GM19099 (cell line): ENCODE data around the gene MAGI1.

Experiments
- POLR2A ChIP-seq: IDR thresholded peaks from 3 replicates; pipeline ENCODE4 v1.6.1; 2011; ENCODE audit warnings: low read depth; ENCODE audit not compliant: insufficient read length; ENCODE audit errors: extremely low read depth

The MAGI1 gene

GRCh38 chr3:65628978-65629377, 409.7 kb downstream of the MAGI1 start:
- TF ChIP-seq POLR2A: no peak

GRCh38 chr3:65627062-65627461, 411.7 kb downstream of the MAGI1 start:
- TF ChIP-seq POLR2A: no peak

GRCh38 chr3:65625305-65625704, 413.4 kb downstream of the MAGI1 start:
- TF ChIP-seq POLR2A: no peak

DNA sequence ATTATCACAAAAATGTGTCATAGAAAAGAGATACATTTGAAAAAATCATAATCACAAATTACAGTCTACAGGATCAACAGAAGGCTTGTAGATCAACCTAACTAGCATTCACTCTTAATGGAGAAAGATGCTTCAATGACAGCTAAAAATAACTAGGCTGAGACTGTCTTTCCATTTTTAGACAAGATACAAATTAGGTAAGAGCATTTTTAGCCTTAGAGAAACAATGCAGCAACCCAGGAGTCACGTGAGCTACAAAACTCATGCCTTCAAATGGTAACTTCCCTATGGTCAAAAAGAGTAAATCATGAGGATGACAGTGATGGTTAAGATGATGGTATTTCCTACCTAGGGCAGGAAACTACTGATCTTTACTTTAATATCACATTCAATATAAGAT, 415.4 kb downstream of the MAGI1 start:
- TF ChIP-seq POLR2A: no peak

- no peak for TF ChIP-seq POLR2A
Observed at GRCh38 chr3:65619888-65620287, 418.8 kb downstream of the MAGI1 start.

- TF ChIP-seq POLR2A: no peak
Observed at GRCh38 chr3:65619451-65619881, 419.3 kb downstream of the MAGI1 start.

DNA sequence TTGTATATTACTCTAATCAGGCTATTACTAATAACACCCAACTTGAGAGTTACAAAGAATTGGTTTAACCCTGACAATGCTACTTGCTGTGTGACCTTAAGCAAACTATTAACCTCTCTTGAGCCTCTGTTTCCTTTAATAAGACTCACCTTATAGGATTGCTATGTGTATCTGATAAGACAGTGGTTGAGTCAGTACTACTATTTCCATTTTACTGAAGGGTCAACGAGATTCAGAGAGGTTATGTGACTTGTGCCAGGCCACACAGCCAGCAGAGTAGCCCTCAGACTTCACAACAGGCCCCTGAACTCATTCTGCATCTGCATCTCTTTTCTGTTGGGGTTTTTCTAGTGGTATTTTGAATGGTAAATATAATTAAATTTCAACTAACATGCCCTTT, 420.1 kb downstream of the MAGI1 start:
- no peak for TF ChIP-seq POLR2A

DNA sequence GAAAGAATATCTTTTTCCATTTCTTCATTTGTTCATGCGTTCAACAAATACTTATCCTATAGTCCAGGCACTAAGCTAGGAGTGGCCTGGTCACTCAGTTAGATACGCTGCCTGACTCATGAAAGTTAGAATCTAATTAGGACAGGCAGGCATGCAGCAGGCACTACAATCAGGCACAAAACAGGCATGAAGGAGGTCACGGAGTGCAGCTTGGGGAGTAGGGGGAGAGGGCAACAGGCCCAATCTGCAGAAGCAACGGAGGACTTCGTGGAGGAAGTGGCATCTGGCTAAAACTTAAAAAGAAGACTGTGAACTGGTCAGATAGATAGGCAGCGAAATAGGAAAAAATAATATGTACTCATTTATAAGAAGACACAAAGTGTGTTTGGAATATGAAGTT, 420.9 kb downstream of the MAGI1 start:
- no peak for TF ChIP-seq POLR2A

- no peak for TF ChIP-seq POLR2A
Observed at GRCh38 chr3:65617209-65617608, 421.5 kb downstream of the MAGI1 start.

- no peak for TF ChIP-seq POLR2A
Observed at GRCh38 chr3:65616563-65616962, 422.2 kb downstream of the MAGI1 start.

GRCh38 chr3:65615329-65615728, 423.4 kb downstream of the MAGI1 start:
- TF ChIP-seq POLR2A: no peak

GRCh38 chr3:65614585-65614984, 424.1 kb downstream of the MAGI1 start:
- TF ChIP-seq POLR2A: no peak

DNA sequence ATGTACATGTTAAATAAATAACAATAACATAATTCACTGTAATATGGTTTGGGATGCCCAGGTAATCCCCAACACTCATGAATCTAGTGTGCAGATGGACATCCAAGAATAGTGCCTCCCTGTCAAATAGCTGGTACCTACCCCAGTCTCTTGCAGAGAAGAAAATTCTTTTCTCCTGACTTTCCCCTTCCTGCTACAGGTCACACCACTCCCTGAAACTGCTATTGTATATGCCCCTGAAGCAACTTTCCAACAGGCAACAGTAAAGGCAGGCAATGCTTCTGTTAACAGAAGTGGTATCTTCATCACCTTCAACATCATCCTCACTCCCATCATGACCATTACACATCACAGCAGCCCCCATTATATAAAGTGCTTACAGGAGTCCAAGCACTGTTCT, 431.6 kb downstream of the MAGI1 start:
- TF ChIP-seq POLR2A: no peak

- no peak for TF ChIP-seq POLR2A
Observed at GRCh38 chr3:65605876-65606432, 432.8 kb downstream of the MAGI1 start.

DNA sequence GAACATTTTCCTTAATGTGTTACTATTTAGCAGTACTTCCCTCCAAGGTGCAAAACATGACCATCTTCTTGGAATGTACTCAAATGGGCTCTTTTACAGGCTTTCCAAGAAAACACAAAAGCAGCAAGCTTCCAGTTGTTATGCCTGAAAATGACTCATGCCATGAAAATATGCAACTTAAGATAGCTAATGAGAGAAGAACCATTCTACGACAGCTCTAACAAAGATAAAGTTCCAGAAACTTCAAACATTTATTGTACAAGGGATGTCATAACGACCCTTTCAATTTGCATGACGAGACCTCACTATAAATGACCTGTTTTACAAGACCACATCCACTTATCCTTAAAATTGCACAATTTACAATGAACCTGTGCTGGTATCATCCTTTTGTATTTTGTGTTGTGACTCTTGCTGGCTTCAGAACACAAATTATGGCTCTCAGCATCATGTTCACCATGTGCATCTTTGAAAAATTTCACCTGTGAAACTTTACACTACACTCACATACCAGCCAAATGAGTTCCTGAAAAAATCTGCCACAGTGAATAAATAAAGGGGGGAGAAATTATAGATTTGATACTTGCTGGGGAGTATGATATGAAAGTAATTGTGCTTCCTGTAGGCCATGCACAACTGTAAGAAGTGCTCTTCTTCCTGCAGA, 433.7 kb downstream of the MAGI1 start:
- TF ChIP-seq POLR2A: no peak

DNA sequence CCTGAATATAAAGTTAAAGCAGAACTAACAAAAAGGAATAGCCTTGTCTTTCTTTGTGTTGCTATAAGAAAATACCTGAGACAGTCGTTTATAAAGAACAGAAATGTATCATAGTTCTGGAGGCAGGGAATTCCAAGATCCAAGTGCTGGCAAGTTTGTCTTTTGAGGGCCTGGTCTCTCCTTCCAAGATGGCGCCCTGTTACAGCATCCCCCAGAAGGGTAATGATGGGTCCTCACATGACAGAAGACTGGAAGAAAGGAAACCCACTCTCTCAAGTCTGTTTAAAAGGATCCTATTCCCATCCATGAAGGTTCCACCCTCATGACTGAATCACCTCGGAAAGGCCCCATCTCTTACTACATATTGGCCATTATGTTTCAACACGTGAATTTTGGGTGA, 435.1 kb downstream of the MAGI1 start:
- no peak for TF ChIP-seq POLR2A

DNA sequence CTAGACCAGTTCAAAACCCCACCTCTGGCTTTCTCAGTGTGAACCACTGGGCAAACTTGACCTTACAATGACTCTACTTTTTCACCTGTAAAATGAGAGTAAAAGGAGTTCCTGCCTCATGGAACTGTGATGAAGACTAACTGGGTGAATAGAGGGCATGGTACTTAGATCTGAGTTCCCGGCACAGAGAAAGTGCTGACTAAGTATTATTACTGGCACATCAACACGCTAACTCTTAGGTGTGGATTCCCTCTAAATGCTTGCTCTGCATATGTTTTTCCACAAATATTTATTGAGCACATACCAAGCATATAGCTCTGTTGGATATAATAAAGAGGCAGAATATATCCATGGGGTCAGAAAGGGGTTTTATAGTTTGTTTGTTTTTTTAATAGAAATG, 437.8 kb downstream of the MAGI1 start:
- TF ChIP-seq POLR2A: no peak
